Osteoblast (primary cell): ENCODE measurements around the gene CD79B. TPM values are rescaled to one million over a fixed set of nuclear protein-coding genes. Genes with fewer than 3 reads are reported as not detected.
"Not testable (repeated sequence)": the region's sequence is repeated elsewhere in the genome, so short reads cannot be mapped to it uniquely, and the experiment has no call there.

Source experiments
- DNase-seq: peaks from one replicate; pipeline ENCODE4 v3.0.0; 2011; ENCODE audit warnings: low spot score, mixed read lengths; ENCODE audit not compliant: insufficient read length; ENCODE audit errors: missing footprints
- H2AFZ ChIP-seq: 2 replicates; pipeline ENCODE4 v1.6.0; 2011; ENCODE audit warnings: mild to moderate bottlenecking, low read length
- H3K27ac ChIP-seq: 2 replicates; pipeline ENCODE4 v1.5.1; 2011; ENCODE audit warnings: mild to moderate bottlenecking, low read depth, low read length, moderate library complexity
- H3K27me3 ChIP-seq: 2 replicates; pipeline ENCODE4 v1.6.0; 2012; ENCODE audit warnings: mild to moderate bottlenecking, control low read depth, inconsistent platforms, low read length, moderate library complexity; ENCODE audit not compliant: insufficient read depth
- H3K36me3 ChIP-seq: 2 replicates; pipeline ENCODE4 v1.5.1; 2011; ENCODE audit warnings: mild to moderate bottlenecking, low read length, control low read depth, moderate library complexity; ENCODE audit not compliant: insufficient read depth
- H3K4me1 ChIP-seq: 2 replicates; pipeline ENCODE4 v1.5.1; 2011; ENCODE audit warnings: mild to moderate bottlenecking, low read length, control low read depth, moderate library complexity; ENCODE audit not compliant: insufficient read depth
- H3K4me2 ChIP-seq: 2 replicates; pipeline ENCODE4 v1.6.0; 2011; ENCODE audit warnings: mild to moderate bottlenecking, low read length; ENCODE audit not compliant: insufficient read depth
- H3K4me3 ChIP-seq: fragments of 200-600 bp; sonication (generic); 3 replicates; pipeline ENCODE4 v1.5.1; 2012; ENCODE audit warnings: mild to moderate bottlenecking, low read length, inconsistent platforms; ENCODE audit not compliant: insufficient read depth
- H3K79me2 ChIP-seq: 2 replicates; pipeline ENCODE4 v1.6.0; 2012; ENCODE audit warnings: mild to moderate bottlenecking, low read length, control low read depth, inconsistent platforms; ENCODE audit not compliant: insufficient read depth
- H3K9me3 ChIP-seq: 2 replicates; pipeline ENCODE4 v1.5.1; 2011; ENCODE audit warnings: low read depth, low read length, control low read depth
- H4K20me1 ChIP-seq: 2 replicates; pipeline ENCODE4 v1.6.0; 2012; ENCODE audit warnings: mild to moderate bottlenecking, low read length, control low read depth; ENCODE audit not compliant: insufficient read depth
- CTCF ChIP-seq: IDR thresholded peaks from 2 replicates; pipeline ENCODE4 v1.5.1; 2011; ENCODE audit warnings: mild to moderate bottlenecking, low read depth, low read length, moderate library complexity; ENCODE audit errors: extremely low read depth
- total RNA-seq: library from RNA; depleted of rRNA; stranded (reverse); fragments of >200 nt; gene quantifications from 2 replicates; pipeline ENCODE4 v1.2.3, GENCODE V29; 2012

The CD79B gene
- total RNA-seq, 1 donor, result 0.36 TPM

DNA sequence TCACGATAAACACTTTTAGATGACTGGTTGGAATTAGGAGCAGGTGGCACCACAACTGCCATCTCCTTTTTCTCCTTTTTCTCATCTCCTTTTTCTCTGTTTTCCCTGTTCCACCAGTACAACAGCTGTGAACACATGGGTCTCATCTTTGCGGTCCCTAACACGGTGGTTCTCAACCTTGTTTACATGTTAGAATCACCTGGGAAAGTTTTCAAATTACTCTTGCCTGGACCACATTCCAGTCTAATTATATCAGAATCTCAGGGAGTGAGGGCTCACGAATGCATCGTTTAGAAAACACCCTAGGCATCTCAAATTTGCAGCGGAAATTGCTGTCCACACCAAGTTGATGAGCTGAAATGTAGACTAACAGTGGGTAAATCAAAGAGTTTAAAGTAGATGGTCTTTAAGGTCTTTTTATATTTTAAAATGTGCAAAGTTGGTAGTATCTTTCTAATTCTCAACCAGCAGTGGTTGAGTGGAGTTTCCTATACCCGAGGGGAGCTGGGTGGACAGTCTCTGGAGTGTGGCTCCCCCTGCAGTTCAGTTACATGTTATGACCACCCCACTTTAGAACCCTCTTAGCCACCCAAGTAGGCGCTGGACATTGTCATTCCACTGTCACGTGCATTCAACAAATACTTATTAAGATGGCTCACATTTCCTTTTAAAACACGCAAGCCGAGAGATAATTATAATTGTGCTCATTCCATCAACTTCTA, 39.7 kb downstream of the CD79B start:
- not testable (repeated sequence) for H3K36me3 ChIP-seq, H3K27me3 ChIP-seq, H3K4me3 ChIP-seq, H3K9me3 ChIP-seq, H2AFZ ChIP-seq, H4K20me1 ChIP-seq, H3K27ac ChIP-seq, H3K4me2 ChIP-seq, H3K4me1 ChIP-seq, H3K79me2 ChIP-seq
- peak; percentile 25 for TF ChIP-seq CTCF
- DNase-seq, result peak; percentile 2

DNA sequence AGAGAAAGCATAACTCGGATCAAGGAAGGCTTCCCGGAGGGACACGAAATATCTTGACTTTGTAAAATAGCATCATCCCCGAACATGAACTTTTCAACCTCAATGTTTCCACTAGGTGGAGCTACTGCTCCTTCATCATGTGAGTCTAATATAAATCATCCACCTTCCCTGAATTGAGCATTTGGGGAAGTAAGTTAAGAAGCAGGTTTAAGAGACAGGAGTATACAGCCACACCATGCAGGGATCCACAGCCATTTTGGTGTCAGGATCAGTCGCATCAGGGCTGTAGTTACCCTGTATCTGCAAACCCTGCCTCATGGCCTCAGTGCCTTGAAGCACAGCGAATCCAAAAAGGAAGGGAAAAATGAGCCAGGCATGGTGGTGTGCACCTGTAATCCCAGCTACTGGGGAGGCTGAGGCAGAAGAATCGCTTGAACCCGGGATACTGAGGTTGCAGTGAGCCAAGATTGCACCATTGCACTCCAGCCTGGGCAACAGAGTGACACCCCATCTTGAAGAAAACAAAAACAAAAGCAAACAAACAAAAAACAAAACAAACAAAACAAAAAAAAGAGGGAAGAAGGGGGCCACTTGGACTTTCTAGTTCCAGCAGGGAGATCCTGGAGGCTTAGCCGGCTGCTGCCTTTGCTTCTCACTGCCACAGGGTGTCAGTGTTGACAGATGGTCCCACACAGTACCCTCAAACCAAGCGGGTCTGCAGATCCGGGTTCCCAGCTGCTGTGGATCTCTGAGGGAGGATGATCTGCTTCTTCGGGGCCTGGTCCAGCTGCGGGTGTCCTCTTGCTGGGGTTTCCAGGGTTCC, 42.9 kb downstream of the CD79B start:
- not testable (repeated sequence) for H3K4me1 ChIP-seq, H4K20me1 ChIP-seq, H3K36me3 ChIP-seq, H2AFZ ChIP-seq, H3K79me2 ChIP-seq, H3K4me3 ChIP-seq, DNase-seq, H3K27me3 ChIP-seq, H3K27ac ChIP-seq, H3K9me3 ChIP-seq, H3K4me2 ChIP-seq
- TF ChIP-seq CTCF, result peak; percentile 34

- H3K36me3 ChIP-seq, result not testable (repeated sequence)
These were observed 47.0 kb downstream of the CD79B start for GRCh38 chr17:63885119-63885518.

GRCh38 chr17:63882626-63883126, 49.5 kb downstream of the CD79B start:
- H2AFZ ChIP-seq, H4K20me1 ChIP-seq, H3K79me2 ChIP-seq, H3K4me1 ChIP-seq, H3K4me2 ChIP-seq, H3K27me3 ChIP-seq, H3K27ac ChIP-seq, H3K9me3 ChIP-seq, DNase-seq, H3K36me3 ChIP-seq, H3K4me3 ChIP-seq: not testable (repeated sequence)

More at GRCh38 chr17:63885119-63885518, 47.0 kb downstream of the CD79B start:
- H4K20me1 ChIP-seq, H3K79me2 ChIP-seq, H2AFZ ChIP-seq, H3K9me3 ChIP-seq, H3K27ac ChIP-seq, DNase-seq, H3K4me1 ChIP-seq, H3K27me3 ChIP-seq, H3K4me2 ChIP-seq, H3K4me3 ChIP-seq: not testable (repeated sequence)
